Activated T-helper 2 cell treated with anti-CD3 and anti-CD28 coated beads, Interferon-gamma antibody, Interleukin-2, Interleukin-4, amounts not matched to agents 10 μg/mL and 5 μg/mL and 100 μg/mL, durations not matched to agents 14 hours and 24 hours and 36 hours (primary cell): Measurements from ENCODE around the gene TFF3. TPM values are rescaled to one million over a fixed set of nuclear protein-coding genes. Genes with fewer than 3 reads are reported as not detected.

Experiments
- DNase-seq: peaks from one replicate; pipeline ENCODE4 v3.0.0; 2021; ENCODE audit warnings: low spot score
- H3K27ac Mint-ChIP-seq: one replicate; pipeline ENCODE4 v1.8.0; 2021; ENCODE audit warnings: mixed read lengths
- H3K27me3 Mint-ChIP-seq: one replicate; pipeline ENCODE4 v1.8.0; 2021; ENCODE audit warnings: low read depth, mixed read lengths
- H3K36me3 Mint-ChIP-seq: one replicate; pipeline ENCODE4 v1.8.0; 2021; ENCODE audit warnings: low read depth, mixed read lengths
- H3K4me1 Mint-ChIP-seq: one replicate; pipeline ENCODE4 v1.8.0; 2021; ENCODE audit warnings: low read depth, mixed read lengths
- H3K4me3 Mint-ChIP-seq: one replicate; pipeline ENCODE4 v1.8.0; 2021; ENCODE audit warnings: low read depth, mild to moderate bottlenecking, moderate library complexity, mixed read lengths
- H3K9me3 Mint-ChIP-seq: one replicate; pipeline ENCODE4 v1.8.0; 2021; ENCODE audit warnings: mixed read lengths
- intact Hi-C: fragments of 100-400 bp; cut with micrococcal nuclease; formaldehyde crosslinking; loops from one replicate; pipeline ENCODE4 v1.15.1; 2023
- total RNA-seq: library from RNA; stranded (reverse); gene quantifications from 2 replicates; pipeline ENCODE4 v1.2.3, GENCODE V29; 2022

TFF3 gene
- total RNA-seq, 1 donor from 2014 or later: not detected

- Mint-ChIP-seq H3K9me3 (no peaks in the 10 kb centered on the region), H3K4me1 (peaks cover 7% of the 10 kb centered on the region), H3K27me3 (no peaks in the 10 kb centered on the region), H3K36me3 (no peaks in the 10 kb centered on the region), H3K27ac (no peak overlapping the region), H3K4me3 (no peak overlapping the region)
- intact Hi-C loops: no loop called here
- DNase-seq: no peak
Measured at GRCh38 chr21:42343556-42343955, 28.3 kb upstream of the TFF3 start.

GRCh38 chr21:42343101-42343500 lies 27.9 kb upstream of the TFF3 start:
- Mint-ChIP-seq H3K4me3 (no peak overlapping the region), H3K9me3 (no peaks in the 10 kb centered on the region), H3K27me3 (no peaks in the 10 kb centered on the region), H3K4me1 (peaks cover 8% of the 10 kb centered on the region), H3K36me3 (no peaks in the 10 kb centered on the region), H3K27ac (no peak overlapping the region)
- DNase-seq: no peak
- intact Hi-C loops: no loop called here

DNA sequence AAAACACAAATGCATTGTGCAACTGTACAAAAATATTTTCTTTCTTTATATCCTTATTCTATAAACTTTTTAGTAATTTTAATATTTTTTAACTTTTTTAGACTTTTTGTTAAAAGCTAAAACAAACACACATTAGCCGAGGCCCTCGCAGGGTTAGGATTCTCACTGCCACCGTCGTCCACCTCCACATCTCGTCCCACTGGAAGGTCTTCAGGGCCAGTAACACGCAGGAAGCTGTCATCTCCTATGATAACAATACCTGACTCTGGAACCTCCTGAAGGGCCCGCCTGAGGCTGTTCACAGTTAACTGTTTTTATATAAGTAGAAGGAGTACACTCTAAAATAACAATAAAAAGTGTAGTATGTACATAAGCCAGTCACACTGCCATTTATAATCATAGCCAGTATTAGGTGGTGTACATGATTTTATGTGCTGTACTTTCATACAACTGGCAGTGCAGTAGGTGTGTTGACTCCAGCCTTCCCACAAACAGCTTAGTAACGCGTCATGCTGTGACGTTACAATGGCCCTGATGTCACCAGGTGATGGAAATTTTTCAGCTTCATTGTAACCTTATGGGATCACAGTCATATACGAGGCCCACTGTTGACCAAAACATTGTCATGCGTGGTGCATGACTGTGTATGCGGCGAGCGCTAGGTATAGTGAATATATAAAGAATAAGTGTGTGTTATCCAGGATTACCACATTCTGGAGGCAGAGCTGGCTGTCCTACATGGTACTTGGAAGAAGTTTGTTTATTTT lies 26.8 kb upstream of the TFF3 start:
- Mint-ChIP-seq H3K36me3 (no peaks in the 10 kb centered on the region), H3K27me3 (peaks cover 4% of the 10 kb centered on the region), H3K4me1 (peaks cover 15% of the 10 kb centered on the region), H3K9me3 (no peaks in the 10 kb centered on the region), H3K27ac (no peak overlapping the region), H3K4me3 (no peak overlapping the region)
- intact Hi-C loops: no loop called here
- DNase-seq: no peak

- Mint-ChIP-seq H3K4me3 (no peak overlapping the region), H3K27ac (no peak overlapping the region), H3K4me1 (peaks cover 15% of the 10 kb centered on the region), H3K9me3 (no peaks in the 10 kb centered on the region), H3K36me3 (no peaks in the 10 kb centered on the region), H3K27me3 (peaks cover 8% of the 10 kb centered on the region)
- no peak for DNase-seq
- intact Hi-C loops: no loop called here
Measured at GRCh38 chr21:42340187-42341050, 25.2 kb upstream of the TFF3 start.

DNA sequence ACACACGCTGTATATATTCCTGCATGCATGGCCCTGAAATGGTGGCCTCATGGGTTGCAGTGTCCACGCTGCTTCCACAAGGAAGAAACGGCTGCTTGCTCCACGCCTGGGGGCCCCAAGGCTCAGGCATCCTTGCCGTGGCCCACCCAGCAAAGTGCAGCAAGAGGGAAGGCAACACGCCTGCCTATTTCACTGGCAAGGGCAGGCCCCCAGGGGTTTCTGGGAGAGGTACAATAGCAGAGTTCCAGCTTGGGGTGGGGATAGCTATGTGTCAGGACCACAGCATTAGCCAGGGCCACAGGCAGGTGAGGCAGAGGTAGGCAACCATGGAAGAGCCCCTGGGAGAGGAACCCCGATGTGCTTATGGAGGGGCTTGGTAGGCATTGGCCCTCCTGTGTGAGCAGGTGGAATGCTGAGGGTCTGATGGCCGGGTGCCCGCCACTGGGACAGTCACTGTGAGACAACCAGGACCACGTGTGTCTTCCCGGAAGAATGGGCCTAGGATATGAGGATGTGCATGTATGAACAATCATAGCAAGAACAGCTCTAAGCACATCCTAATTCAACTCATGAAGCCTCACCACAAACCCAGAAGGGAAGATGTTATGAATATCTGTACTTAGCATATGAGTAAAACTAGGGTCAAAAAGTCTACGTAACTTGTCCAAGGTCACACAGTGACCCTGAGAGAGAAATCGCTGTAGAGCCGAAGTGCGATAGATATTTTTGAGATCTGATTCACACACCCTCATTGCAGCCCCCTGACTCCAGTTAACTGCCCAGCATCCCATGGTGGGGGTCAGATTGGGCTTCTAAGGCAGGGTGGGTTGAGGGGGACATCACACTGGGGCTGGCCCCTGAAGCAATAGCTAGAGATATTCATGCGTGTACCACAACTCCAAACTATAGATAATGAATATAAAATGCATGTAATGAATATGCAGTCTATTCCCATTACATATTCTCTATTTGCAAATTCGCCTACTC lies 23.8 kb upstream of the TFF3 start:
- DNase-seq: no peak
- Mint-ChIP-seq H3K4me1 (peaks cover 15% of the 10 kb centered on the region), H3K27me3 (peaks cover 15% of the 10 kb centered on the region), H3K9me3 (no peaks in the 10 kb centered on the region), H3K27ac (no peak overlapping the region), H3K4me3 (no peak overlapping the region), H3K36me3 (no peaks in the 10 kb centered on the region)
- intact Hi-C loops: loop anchor here (1.0 to 5.0 kb wide), 2 partner anchors 68 to 111 kb away; no protein-coding TSS in a partner anchor

- Mint-ChIP-seq H3K4me3 (no peak overlapping the region), H3K36me3 (no peaks in the 10 kb centered on the region), H3K27ac (no peak overlapping the region), H3K9me3 (no peaks in the 10 kb centered on the region), H3K27me3 (peaks cover 15% of the 10 kb centered on the region), H3K4me1 (peaks cover 15% of the 10 kb centered on the region)
- intact Hi-C loops: loop anchor here (1.0 to 5.0 kb wide), 2 partner anchors 69 to 112 kb away; no protein-coding TSS in a partner anchor
- DNase-seq: peak; percentile 65
Measured at GRCh38 chr21:42337830-42338728, 22.9 kb upstream of the TFF3 start.

DNA sequence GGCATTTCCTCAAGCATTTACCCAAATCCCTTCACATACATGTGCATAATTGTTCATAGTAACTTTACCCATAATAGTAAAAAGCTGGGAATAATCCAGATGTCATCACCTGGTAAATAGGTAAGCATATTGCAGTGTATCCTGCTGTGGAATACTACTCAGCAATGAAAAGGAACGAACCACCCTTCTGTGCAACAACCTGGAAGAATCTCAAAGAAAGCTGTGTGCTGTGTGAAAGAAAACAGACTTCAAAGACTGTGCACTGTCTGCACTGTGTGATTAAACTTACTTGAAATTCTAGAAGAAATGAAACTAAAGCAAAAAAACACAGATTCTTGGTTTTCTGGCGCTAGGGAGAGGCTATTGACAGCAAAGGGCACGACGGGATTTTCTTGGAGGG lies 22.1 kb upstream of the TFF3 start:
- no peaks in the 10 kb centered on the region for H3K36me3 Mint-ChIP-seq
- H3K9me3 Mint-ChIP-seq: peaks cover 5% of the 10 kb centered on the region
- H3K4me1 Mint-ChIP-seq: peaks cover 15% of the 10 kb centered on the region
- H3K27ac Mint-ChIP-seq: no peak overlapping the region
- no peak overlapping the region for H3K4me3 Mint-ChIP-seq
- peaks cover 21% of the 10 kb centered on the region for H3K27me3 Mint-ChIP-seq
- intact Hi-C loops: loop anchor here (5.0 kb wide), 1 partner anchor 70 kb away; no protein-coding TSS in a partner anchor
- no peak for DNase-seq

GRCh38 chr21:42336054-42336453 lies 20.8 kb upstream of the TFF3 start:
- Mint-ChIP-seq H3K36me3 (peaks cover 3% of the 10 kb centered on the region), H3K4me3 (no peak overlapping the region), H3K9me3 (peaks cover 17% of the 10 kb centered on the region), H3K27ac (no peak overlapping the region), H3K27me3 (peaks cover 34% of the 10 kb centered on the region), H3K4me1 (peaks cover 15% of the 10 kb centered on the region)
- DNase-seq: no peak
- intact Hi-C loops: loop anchor here (5.0 kb wide), 1 partner anchor 71 kb away; no protein-coding TSS in a partner anchor

DNA sequence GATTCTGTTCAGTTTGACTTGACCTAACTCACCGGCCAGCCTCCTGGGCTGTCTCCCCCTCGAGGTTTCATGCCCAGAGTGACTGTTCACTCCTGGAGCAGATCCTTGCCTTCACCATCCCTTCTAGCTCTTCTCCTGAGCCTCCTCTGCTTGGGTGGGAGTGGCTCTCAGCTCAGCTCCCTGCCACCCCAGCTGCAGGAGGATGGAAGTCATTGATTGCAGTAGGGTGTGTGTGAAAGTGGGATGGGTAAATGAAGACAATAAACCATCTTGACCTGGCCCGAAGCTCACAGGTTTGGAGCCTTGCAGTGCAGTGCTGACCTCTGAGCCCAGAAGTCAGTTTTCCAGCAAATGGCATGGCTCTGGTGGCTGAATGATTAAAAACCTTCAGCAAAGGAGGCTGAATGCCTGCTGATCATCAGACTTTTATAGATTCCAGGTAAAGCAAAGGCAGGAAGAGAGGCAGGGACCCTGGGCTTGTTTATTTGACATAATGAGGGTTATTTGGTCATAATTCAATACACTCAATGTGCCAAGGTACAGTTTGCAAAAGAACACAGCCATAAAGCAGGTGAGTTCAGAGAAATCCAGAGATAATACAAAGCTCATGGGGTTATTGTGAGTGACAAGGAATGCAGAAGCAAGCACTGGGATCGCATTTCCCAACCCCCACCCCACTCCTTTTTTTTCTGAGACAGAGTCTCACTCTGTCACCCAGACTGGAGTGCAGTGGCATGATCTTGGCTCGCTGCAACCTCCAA lies 17.5 kb upstream of the TFF3 start:
- H3K27me3 Mint-ChIP-seq: peaks cover 48% of the 10 kb centered on the region
- intact Hi-C loops: no loop called here
- no peak overlapping the region for H3K4me3 Mint-ChIP-seq
- DNase-seq: no peak
- peaks cover 5% of the 10 kb centered on the region for H3K4me1 Mint-ChIP-seq
- H3K36me3 Mint-ChIP-seq: peaks cover 4% of the 10 kb centered on the region
- H3K9me3 Mint-ChIP-seq: peaks cover 19% of the 10 kb centered on the region
- H3K27ac Mint-ChIP-seq: no peak overlapping the region

DNA sequence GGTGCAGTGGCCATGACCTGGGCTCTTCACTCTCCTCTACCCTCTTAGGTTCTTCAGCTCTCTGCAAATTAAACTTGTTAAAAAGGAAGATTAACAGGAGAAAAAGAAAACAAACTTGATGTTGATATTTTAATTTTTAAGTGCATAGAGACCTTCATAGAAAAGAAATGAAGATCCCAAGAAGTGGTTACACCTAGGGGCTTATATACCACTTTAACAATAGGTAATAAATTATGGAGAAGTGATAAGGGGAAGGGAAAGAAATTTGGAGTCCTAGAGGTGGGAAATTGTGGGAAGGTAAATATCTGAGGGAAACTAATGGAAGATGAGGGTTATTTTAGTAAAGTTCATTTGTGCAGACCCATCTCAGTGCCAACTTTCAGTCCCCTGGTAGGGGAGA lies 16.5 kb upstream of the TFF3 start:
- DNase-seq: no peak
- H3K4me1 Mint-ChIP-seq: peaks cover 2% of the 10 kb centered on the region
- H3K27me3 Mint-ChIP-seq: peaks cover 51% of the 10 kb centered on the region
- no peak overlapping the region for H3K4me3 Mint-ChIP-seq
- intact Hi-C loops: no loop called here
- peaks cover 4% of the 10 kb centered on the region for H3K36me3 Mint-ChIP-seq
- no peak overlapping the region for H3K27ac Mint-ChIP-seq
- peaks cover 19% of the 10 kb centered on the region for H3K9me3 Mint-ChIP-seq
